GM19467 (cell line): ENCODE data around the gene SEPTIN12.

Source experiments
- ATAC-seq: cut with Tn5 transposase; IDR thresholded peaks from one replicate; pipeline ENCODE4 v1.9.1; 2021; ENCODE audit warnings: mild to moderate bottlenecking, moderate library complexity; ENCODE audit not compliant: unreplicated experiment

Gene SEPTIN12

GRCh38 chr16:4787627-4788482 lies at the start of gene SEPTIN12:
SEPTIN12 (minus strand) TSS chr16:4788345; CDS start chr16:4787645, 700 bp downstream.
- no peak for ATAC-seq

GRCh38 chr16:4836727-4837126 lies 48.6 kb upstream of the SEPTIN12 start:
- ATAC-seq: no peak

GRCh38 chr16:4833584-4833983 lies 45.4 kb upstream of the SEPTIN12 start:
- ATAC-seq: no peak

GRCh38 chr16:4832698-4833343 lies 44.7 kb upstream of the SEPTIN12 start:
- ATAC-seq: no peak

- no peak for ATAC-seq
Measured at GRCh38 chr16:4831616-4832015, 43.5 kb upstream of the SEPTIN12 start.

- ATAC-seq: no peak
Measured at GRCh38 chr16:4830408-4830807, 42.3 kb upstream of the SEPTIN12 start.

- ATAC-seq: no peak
Measured at GRCh38 chr16:4828567-4829321, 40.6 kb upstream of the SEPTIN12 start.

- no peak for ATAC-seq
Measured at GRCh38 chr16:4826980-4827379, 38.8 kb upstream of the SEPTIN12 start.

GRCh38 chr16:4826526-4826925 lies 38.4 kb upstream of the SEPTIN12 start:
- ATAC-seq: no peak

- ATAC-seq: no peak
Measured at GRCh38 chr16:4825196-4825595, 37.1 kb upstream of the SEPTIN12 start.

GRCh38 chr16:4820652-4821051 lies 32.5 kb upstream of the SEPTIN12 start:
- ATAC-seq: no peak

- ATAC-seq: no peak
Measured at GRCh38 chr16:4814542-4815173, 26.5 kb upstream of the SEPTIN12 start.

GRCh38 chr16:4814046-4814445 lies 25.9 kb upstream of the SEPTIN12 start:
- ATAC-seq: no peak

GRCh38 chr16:4813251-4814003 lies 25.3 kb upstream of the SEPTIN12 start:
- no peak for ATAC-seq

GRCh38 chr16:4811773-4812172 lies 23.6 kb upstream of the SEPTIN12 start:
- ATAC-seq: no peak

GRCh38 chr16:4811242-4811641 lies 23.1 kb upstream of the SEPTIN12 start:
- no peak for ATAC-seq

GRCh38 chr16:4806280-4806679 lies 18.1 kb upstream of the SEPTIN12 start:
- ATAC-seq: no peak

GRCh38 chr16:4805231-4805630 lies 17.1 kb upstream of the SEPTIN12 start:
- ATAC-seq: no peak

- no peak for ATAC-seq
Measured at GRCh38 chr16:4803898-4804762, 16.0 kb upstream of the SEPTIN12 start.
